HG02588 (cell line): ENCODE results near the gene IGFL1.
"Not testable (repeated sequence)": the region's sequence is repeated elsewhere in the genome, so short reads cannot be mapped to it uniquely, and the experiment has no call there.

Experiments used
- ATAC-seq: cut with Tn5 transposase; IDR thresholded peaks from one replicate; pipeline ENCODE4 v1.9.1; 2021; ENCODE audit warnings: mild to moderate bottlenecking, moderate library complexity; ENCODE audit not compliant: unreplicated experiment

The IGFL1 gene

DNA sequence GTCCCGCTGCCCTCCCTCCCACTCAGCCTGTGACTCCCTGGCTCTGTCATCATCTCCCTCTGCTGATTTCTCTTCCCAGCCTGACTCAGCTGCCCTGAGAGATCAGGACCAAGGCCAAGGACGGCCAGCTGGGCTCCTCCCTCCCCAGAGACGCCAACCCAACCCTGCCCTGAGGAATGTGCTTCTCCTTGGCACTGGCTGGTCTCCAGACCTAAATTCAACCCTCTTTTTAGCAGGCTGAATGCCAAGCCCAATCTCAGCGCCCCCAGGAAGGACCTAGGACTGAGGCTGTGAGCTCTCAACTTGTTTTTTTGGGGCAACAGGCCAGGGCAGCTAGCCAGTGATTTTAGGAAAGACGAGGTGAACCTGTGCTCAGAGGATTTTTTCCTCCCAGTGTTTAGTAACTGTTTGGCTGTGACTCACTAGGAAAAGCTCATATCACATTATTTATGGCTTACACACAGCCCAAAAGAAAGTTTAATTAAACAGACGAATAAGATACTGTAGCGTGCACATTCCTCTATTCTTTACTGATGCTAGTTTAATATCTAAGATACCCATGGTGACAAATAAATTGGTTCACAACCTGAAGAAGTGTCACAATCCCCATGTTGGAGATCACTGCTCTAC lies 7.4 kb upstream of the IGFL1 start:
- ATAC-seq: no peak

DNA sequence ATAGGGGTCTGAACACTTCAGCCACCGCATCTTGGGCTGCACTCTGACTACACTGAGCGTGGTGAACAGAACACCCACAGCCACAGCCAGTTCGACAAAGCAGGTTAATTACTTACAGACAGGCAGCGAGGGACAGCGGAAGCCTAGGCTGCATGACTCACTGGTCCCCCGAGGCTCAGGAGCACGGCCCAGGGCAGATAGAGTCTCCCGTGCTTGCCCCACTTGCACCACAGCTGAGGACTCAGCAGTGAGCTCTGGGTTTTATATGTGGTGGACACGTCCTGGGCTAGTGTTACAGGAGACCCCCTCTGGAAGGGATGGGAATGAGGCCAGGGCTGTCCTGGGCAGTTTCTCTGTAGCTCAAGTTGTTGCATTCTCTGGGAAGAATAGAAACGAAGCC lies 5.8 kb upstream of the IGFL1 start:
- not testable (repeated sequence) for ATAC-seq

DNA sequence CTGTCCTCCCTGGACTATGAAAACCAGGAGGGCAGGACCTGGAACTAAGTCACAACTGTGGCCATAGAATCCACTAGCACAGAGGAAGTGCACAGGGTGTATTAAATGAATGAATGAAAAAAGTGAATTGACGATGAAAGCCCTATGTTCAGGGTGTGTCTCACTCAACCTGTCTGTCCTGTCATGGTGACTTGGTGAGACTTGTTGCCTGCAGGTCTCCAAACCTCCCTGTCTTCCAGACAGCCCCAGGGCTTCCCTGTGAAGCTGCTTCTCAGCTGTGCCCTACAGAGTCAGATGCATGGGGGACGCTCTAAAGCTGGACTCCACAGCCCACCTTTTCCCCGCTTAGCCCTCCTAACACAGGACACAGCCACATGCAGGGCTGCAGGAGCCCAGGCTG lies 4.8 kb upstream of the IGFL1 start:
- no peak for ATAC-seq

DNA sequence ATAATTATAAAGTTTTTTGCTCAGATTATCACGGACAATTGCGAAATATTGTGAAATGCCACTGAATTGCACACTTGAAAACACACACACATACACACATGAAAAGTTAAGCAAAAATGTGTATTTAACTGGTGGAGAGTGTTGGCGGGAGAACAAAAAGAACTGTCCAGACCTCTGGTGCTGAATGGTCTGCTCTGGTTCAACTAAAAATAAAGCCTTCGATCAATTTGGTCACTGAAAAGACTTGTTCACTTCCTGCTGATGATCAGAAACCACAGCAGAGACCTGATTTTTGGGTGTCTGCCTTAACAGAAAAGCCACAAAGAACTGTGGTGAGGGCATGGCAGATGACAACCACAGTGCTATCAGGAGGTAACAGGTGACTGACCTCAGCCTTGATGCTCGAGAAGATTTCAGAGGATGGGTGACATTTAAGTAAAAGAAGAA lies 4.0 kb upstream of the IGFL1 start:
- no peak for ATAC-seq

DNA sequence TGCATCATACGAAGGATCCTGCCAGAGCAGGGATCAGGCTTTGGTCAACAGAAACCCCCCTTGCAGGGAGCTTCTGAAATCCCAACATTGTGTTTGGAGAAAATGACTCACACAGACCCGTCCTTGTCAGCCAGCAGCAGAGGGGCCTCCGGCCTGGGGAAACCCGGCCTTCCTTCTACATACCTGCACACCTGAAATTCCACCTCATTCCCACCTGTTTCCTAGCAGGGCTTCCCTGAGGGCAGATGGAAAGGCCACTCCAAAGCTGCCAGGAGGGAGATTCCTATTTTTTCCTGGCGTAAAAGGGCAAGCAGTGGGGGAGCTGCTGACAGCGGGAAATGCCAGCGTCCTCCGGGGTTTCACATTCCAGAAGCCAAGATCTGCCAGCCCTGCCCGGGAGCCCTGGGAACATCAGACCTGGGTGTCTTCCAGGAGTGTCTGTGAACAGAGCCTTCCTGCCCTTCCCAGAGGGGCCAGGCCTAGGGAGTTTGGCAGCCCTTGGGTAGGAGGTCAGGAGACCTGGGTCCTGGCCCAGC lies 3.0 kb upstream of the IGFL1 start:
- no peak for ATAC-seq

DNA sequence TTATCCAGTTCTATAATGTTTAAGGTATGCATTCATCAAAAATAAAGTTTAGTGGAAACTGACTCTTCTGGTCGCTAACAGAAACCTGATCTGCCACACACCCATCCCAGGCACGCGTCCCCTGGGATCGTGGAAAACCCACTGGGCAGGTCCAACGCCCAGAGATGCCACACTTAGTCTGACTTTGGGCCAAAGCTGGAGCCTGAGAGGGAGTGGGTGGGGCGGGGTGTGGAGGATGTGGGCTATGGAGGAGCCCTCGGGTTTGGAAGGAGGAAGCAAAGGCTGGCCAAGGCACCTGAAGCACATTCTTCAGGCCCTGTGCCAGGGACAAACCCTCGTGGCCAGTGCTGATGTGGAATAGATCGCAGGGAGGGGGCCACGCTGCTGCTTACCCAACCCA lies 2.5 kb downstream of the IGFL1 start:
- no peak for ATAC-seq

DNA sequence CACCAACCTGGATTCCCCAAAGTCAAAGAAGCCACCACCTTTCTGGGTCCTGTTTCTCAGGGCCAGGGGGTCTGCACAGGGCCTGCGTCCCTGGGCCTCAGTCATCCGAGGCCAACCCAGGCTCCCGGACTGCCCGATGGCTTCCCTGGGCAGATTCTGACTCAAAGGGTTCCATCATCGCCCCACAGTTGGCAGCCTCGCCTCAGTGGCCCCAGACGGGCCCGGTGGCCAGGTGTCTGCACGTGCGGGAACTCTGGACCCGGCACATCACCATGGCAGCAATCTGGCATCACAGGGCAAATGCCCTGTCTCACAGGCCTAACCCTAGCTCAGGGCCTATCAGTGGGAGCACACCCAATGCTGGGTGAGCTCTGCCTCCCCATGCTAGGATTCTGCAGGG lies 2.9 kb downstream of the IGFL1 start:
- no peak for ATAC-seq

DNA sequence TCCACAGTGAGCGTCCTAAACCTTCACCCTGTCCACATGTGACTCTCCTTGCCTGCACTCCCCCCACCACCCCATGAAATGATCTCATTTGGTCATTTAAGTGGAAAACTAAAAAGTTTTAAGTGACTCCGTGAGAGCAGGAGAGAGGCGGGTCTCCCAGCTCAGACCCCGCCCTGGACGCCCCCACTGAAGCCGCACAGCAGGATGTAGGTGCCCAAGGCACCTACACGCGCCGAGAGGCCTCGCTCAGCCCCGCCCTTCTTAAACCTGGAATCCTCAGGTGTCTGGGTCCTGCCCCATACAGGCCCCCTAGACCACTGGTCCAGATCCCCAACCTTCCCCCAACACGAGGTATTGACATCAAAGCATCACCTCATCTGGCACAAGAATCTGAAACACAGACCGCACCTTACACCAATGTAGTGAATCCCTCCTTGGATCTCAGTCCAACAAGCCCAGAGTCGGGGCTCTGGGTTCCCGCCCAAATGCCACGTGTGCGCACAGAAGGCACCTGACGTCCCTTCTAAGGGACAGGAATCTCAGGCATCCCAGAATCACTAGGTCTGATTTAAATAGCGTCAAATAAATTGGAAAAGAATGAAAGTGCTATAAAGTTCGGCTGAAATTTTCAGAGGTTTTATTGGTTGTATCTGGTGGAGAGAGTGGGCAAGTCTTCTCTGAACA lies 3.5 kb downstream of the IGFL1 start:
- ATAC-seq: no peak

DNA sequence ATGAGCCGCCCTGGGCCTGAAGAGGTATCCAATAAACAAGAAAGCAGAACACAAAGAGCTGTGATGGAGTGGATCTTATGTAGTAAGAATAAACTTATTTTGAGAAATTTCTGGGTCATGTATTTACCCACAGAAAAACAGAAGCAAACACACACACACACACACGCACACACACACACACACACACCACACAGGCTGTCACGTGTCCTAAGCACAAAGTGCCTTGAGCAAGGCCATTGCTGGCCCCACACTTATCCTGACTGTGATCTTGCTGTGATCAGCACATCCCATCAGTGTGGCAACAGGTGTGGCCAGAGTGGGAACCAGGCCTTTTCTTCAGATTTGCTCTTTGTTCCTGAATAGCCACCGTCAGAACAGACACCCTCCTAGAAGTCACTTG lies 4.3 kb downstream of the IGFL1 start:
- not testable (repeated sequence) for ATAC-seq

DNA sequence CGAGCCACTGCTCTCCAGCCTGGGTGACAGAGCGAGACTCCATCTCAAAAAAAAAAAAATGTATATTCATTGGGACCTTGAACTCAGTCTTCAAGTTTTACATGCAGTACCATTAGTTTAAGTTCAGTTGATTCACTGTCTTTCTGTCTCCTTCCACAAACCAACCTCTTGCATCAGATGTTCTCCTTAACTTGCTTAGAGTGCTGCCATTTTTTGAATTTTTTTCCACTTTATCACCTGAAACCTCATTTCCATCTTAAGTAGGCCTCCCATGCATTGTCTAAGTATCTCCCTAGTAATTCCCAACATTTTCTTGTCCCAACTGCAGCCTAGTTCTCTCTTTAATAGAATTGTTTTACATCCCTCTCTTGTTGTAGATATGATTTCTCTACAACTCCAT lies 8.6 kb downstream of the IGFL1 start:
- ATAC-seq: not testable (repeated sequence)

DNA sequence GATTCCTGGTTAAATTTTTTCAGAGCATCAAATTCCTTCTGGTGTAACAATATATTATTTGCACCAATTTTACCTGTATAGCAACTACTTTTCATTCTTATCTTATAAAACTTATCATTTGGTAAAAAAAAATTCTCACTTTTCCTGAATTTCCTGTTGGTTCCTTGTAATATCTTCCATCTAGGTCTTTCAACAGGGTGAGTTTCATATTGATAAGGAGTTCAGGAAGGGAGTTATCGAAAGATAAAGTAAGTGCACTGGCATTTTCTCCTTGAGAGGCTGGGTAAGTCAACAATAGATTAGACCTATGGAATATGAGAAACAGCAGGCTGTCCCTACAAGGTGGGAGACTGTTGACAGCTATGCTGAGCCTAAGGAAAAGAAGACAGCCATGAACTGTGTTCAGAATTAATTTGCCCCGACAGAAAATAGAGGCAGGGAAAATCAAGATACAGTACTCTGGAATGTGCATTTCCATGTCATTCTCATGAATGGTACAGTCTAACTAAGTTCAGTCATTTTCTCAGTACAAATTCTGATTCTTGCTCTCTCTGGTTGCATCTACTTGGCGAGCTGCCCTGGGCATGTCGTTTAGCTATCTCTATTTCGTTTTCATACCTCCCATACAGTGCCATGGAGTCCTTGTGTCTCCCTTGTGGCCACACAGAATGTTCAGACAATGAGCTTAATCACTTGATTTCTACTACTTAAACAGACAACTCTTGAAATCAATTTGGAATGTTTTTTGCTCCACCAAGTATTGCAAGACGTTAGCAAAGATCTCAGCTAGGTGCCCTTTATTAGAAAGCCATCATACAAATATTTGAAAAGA lies 9.9 kb downstream of the IGFL1 start:
- ATAC-seq: no peak

DNA sequence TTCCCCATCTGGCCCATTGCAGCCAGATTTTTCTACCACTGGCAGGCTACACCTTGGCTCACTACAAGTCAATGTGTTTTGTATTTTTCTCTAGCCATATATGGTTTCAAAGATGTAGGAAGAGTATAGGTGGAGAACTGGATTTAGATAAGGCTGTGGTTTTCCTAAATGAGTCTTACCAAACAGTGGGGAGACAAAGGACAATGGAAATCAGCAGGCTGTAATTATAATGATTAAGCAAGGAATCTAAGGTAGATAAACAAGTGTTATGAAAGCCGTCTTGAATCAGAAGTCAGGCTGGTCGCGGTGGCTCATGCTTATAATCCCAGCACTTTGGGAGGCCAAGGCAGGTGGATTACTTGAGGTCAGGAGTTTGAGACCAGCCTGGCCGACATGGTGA lies 11.2 kb downstream of the IGFL1 start:
- no peak for ATAC-seq

DNA sequence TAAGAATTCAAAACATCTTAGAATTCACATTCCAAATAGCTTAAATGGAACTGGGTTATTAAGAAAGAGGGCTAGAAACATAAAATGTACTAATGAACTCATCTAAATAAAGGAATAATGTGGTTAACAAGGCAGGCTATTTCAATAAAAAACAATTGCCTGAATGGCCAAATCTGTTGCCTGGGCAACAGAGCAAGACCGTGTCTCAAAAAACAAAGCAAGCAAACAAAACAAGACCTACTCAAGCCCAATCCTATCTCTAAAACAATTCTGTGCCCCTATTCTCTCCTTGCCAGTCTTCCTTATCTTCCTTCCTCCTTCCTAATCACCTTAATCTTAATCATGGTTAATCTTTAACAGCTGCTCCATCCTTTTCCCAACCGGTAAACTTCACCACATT lies 12.1 kb downstream of the IGFL1 start:
- ATAC-seq: no peak

DNA sequence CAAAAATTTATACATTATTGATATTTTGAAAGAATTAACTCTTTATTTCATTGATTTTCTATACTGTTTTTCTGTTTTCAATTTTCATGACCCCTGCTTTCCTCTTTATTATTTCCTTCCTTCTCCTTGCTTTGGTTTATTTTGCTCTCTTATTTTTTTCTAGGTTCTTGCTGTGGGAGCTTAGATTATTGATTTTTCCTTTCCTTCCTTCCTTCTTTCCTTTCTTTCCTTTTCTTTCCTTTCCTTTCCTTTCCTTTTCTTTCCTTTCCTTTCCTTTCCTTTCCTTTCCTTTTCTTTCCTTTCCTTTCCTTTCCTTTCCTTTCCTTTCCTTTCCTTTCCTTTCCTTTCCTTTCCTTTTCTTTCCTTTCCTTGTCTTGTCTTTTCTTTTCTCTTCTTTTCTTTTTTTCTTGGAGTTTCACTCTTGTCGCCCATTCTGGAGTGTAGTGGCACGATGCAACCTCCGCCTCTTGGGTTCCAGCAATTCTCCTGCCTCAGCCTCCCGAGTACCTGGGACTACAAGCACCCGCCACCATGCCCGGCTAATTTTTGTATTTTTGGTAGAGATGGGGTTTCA lies 13.6 kb downstream of the IGFL1 start:
- not testable (repeated sequence) for ATAC-seq

DNA sequence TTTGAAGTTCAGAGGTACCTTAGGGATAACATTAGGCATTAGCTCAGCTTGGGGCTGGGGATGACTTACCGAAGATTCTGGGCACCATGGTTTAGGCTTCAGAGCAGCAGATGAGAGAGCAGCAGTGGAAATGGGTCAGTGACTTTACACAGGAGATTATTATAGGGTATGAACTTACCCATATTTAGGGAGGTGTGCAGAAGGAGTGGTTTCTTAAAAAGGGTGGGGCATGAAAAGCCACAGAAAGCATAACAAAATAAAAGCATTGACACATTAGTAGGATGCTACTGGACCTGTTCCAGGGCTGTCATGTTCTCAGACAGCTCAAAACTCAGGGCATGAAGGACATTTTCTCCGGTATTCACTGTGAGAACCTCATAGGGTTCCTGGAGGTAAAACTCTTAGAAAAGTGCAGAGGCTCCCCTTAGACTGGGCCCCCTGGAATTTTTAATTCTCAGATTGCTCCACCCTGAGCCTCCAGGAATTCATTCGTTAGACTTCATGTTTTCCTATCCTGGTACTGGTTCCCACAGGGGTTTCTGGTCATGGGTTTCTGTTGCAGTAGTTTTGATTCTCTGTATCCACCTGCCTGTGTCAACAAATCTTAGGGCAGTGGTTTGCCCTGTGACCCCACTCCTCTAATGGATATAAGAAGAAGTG lies 20.7 kb downstream of the IGFL1 start:
- no peak for ATAC-seq

DNA sequence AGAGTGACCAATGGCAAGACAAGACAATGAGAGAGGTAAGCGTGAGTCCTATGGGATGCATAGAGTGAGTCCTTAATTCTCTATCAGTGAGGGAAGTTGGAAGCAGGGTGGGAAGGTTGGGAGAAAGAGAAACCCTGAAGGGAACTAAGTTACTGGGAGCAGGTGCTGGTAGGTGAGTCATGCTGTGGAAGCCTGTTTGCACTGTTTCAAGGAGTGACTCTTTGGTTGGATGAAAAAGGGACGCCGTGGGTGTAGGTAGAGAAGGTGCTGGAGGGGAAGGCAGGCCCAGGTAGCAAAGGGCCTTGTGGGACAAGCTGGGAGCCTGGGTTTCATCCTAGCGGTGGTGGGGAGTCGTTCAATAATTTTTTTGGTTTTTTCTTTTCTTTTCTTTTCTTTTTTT lies 21.9 kb downstream of the IGFL1 start:
- ATAC-seq: no peak

DNA sequence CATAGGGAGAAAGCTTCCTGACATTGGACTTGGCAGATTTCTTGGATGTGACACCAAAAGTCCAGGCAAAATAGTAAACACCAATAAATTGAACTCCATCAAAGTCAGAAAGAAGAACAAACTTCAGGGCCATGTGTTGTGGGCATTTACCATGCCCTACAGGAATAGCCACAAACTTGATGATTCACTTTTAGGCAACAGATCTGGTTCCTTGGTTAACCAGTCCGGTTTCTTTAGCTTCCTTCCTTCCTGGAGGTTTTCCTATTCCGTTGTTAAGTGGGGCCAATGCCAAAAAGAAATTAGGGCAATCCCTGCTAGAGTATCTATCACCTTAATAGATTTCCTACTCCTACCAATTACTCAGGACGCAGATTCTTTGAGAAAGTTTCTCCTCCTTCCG lies 25.2 kb downstream of the IGFL1 start:
- ATAC-seq: no peak

DNA sequence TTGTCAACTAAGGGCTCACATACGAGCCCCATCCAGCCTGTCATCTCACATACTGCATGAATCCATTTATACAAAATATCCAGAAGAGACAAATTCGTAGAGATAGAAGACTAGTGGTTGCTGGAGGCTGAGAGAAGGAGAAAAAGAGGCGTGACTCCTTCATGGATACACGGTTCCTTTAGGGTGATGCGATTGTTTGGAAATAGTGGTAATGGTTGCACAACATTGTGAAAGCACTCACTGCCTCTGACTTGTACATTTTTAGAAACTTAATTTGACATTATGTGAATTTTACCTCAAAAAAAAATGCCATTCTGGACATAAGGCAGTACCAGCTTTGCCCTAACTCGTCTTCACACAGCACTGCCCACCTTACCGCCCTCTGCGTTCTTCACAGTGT lies 27.3 kb downstream of the IGFL1 start:
- no peak for ATAC-seq

DNA sequence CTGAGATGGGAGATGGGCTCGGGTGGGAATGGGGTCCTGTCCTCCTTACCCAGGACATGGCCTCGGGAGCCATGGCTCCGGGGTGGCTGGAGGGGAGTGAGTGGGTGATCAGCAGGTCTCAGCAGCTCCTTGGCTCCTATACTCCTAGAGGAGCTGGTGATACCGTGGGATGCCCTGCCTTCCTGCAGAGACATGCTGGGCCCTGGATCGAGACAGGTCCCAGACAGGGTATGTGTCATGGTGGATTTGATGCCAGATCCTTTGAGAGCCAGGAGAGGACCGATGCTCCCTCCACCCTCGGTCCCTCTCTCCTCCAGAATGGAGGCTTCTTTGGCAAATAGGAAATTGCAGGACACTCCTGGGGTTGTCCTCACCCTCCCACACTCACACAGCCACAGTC lies 32.0 kb downstream of the IGFL1 start:
- not testable (repeated sequence) for ATAC-seq

DNA sequence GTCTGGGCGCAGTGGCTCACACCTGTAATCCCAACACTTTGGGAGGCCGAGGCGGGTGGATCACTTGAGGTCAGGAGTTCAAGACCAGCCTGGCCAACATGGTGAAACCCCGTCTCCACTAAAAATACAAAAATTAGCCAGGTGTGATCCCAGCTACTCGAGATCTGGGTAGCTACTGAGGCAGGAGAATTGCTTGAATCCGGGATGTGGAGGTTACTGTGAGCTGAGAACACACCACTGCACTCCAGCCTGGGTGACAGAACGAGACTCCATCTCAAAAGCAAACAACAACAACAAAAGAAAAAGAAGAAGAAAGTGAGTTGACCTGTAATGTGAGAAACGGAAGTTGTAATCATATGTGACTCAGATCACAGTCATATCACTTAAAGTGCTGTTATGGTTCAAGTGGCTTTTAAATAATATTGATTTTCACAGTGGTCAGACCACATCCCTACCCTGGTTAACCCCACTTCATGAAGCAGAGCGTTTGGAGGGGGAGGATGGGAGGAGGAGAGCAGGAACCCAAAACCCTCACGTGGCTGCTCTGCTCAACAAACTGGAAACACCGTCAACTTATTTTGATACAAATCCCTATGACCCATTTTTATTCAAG lies 33.2 kb downstream of the IGFL1 start:
- ATAC-seq: not testable (repeated sequence)
